ENCODE measurements around the gene NPLOC4. TPM values are rescaled to one million over a fixed set of nuclear protein-coding genes. Genes with fewer than 3 reads are reported as not detected.

NPLOC4 gene
- total and polyA plus RNA-seq, 9 of the 15 experiments (the other 6 are each of a cell fraction or from before 2014, with no cell fraction given) = 1.5 to 116 (median 64.5) TPM

GRCh38 chr17:81512562-81513371 is 124.1 kb downstream of the NPLOC4 start, which contains the start of gene ACTG1 (continued):
- TF ChIP-seq HMGN3 (IDR thresholded peaks at IDR 0.05; ENCODE audit: borderline replicate concordance, extremely low read depth, insufficient read length, low read depth, low read length) (peak; percentile 84), ZNF764 (CRISPR knock-in tag; IDR thresholded peaks at IDR 0.05; ENCODE audit: low read depth) (no peak), POLR2AphosphoS5 (IDR thresholded peaks at IDR 0.05; ENCODE audit: control insufficient read depth, insufficient read depth, low read depth, low read length) (peak; percentile 95), SP2 (IDR thresholded peaks at IDR 0.05; ENCODE audit: extremely low read depth, low read depth, low read length, poor library complexity, severe bottlenecking) (no peak), ARNT (IDR thresholded peaks at IDR 0.05) (no peak), ZFX (CRISPR knock-in tag; IDR thresholded peaks at IDR 0.05) (peak; percentile 86), MAX (CRISPR knock-in tag; IDR thresholded peaks at IDR 0.05) (no peak; the same call in 1 of the 2 replicates), ZBED1 (IDR thresholded peaks at IDR 0.05) (no peak), POLR2B (IDR thresholded peaks at IDR 0.05; ENCODE audit: low read depth, partially characterized antibody) (peak; percentile 88), NR2C2 (CRISPR knock-in tag; IDR thresholded peaks at IDR 0.05) (0 out of 2 replicates have a peak, but pooled peaks have one; percentile 53), NR2C2 (tag; IDR thresholded peaks at IDR 0.05) (peak; percentile 62; the same call in 1 of the 2 replicates), ZNF175 (CRISPR knock-in tag; IDR thresholded peaks at IDR 0.05; ENCODE audit: low read depth) (peak; percentile 97), CREM (IDR thresholded peaks at IDR 0.05; ENCODE audit: low read depth) (peak; percentile 48), MAFK (IDR thresholded peaks at IDR 0.05; ENCODE audit: low read length) (peak; percentile 44; the same call in 1 of the 2 replicates), ZNF318 (IDR thresholded peaks at IDR 0.05; ENCODE audit: borderline replicate concordance in 1 of 2, low read depth in 1 of 2) (no peak), NR2C1 (IDR thresholded peaks at IDR 0.05) (no peak), NR2C1 (tag; IDR thresholded peaks at IDR 0.05) (no peak), ARID3A (IDR thresholded peaks at IDR 0.05; ENCODE audit: borderline replicate concordance, low read depth, low read length) (no peak)

Measured in K562 (cell line).